ENCODE data around the gene CLSTN3.

CLSTN3 gene

DNA sequence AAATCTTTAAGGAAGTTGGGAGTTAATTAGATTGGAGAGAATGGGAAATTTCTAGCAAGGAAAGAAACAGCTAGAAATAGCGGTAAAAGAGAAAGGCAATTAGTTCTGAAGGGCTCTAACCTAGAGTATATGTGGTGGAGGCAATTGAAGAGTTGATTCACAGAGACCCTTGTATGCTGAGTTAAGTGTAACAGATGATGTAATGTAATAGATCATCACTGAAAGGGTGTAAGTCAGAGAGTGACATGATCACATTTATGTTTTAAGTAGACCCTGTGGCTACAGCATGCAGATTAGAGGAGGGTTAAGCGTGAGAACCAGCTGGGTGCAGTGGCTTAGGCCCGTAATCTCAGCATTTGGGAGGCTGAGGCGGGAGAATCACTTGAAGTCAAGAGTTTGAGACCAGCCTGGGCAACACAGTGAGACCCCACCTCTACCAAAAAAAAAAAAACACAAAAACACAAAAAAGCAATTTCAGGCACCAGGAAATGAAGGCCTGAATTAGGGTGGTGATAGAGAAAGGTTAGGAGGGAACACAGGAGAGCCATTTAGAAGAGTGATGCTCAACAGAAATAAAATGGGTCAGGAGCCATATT lies 4.4 kb upstream of the CLSTN3 start:
- DNase-seq (ENCODE audit: low read depth in 2 of 3, low spot score in 2 of 3), result no peak

DNA sequence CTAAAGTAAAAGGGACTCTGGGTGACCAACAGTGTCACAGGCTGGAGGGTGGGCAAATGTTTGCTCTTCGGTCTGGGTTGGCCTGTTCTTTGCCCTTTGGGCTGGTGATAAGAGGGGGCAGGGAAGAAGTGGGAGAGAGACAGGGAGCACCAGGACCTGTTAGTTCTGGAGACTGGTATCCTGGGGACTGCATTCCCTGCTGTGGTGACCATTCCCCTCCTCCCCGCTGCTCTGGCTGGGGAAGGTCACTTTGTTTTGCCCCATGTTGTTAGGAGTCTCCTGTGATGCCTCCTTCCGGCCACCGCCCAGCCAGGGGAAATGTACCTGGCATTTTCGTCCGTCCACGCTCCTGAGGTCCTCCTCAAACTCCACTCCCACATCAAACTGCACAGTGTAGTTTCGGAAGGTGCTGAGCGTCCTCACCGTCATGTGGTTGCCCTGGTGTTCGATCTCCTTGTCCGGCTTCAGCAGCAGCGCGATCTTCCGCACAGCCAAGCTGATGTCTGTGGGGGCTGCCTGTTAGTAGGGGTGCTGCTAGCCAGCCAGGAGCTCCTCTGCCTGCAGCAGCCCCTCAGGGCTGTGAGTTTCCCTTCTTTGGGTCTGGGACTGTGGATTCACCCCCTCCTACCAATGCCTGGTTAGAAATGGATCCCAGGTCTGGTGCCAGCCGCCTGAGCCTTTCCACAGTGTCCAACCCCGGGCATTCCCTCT lies 2.1 kb upstream of the CLSTN3 start:
- DNase-seq (ENCODE audit: low read depth in 2 of 3, low spot score in 2 of 3), result no peak

DNA sequence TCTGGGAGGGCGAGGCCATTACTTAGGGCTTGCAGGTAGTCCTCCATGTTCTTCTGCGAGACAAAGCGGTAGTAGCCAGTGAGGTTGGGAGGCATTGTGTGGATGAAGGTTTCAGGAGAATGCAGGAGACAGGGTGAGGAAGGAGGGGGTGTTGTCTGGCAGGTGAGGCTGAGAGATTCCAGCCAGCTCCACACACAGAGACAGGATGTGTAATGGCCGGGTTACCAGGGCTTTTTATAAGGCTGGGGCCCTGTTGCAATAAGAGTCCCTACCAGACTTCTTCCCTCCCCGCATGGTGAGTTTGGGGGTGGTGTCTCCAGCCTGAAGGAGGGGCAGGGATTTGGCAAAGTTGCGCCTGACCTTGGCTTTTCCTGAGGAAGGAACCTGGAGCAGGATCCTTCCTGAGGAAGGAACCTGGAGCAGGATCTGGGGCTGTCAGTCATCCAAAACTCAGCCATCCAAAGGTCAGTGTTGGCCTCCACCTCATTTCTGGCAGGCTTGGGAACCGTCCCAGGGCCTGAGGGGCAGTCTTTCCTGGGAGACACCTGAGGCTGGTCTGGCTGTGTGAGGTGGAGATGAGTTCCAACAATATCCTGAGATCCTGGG lies 1.4 kb upstream of the CLSTN3 start, which contains the start of gene RBP5:
TSS of gene RBP5 (minus strand) at position 209 of the 606 bp plus-strand sequence. CDS start at position 95, 114 bp downstream.
- no peak for DNase-seq (ENCODE audit: low read depth in 2 of 3, low spot score in 2 of 3)

DNA sequence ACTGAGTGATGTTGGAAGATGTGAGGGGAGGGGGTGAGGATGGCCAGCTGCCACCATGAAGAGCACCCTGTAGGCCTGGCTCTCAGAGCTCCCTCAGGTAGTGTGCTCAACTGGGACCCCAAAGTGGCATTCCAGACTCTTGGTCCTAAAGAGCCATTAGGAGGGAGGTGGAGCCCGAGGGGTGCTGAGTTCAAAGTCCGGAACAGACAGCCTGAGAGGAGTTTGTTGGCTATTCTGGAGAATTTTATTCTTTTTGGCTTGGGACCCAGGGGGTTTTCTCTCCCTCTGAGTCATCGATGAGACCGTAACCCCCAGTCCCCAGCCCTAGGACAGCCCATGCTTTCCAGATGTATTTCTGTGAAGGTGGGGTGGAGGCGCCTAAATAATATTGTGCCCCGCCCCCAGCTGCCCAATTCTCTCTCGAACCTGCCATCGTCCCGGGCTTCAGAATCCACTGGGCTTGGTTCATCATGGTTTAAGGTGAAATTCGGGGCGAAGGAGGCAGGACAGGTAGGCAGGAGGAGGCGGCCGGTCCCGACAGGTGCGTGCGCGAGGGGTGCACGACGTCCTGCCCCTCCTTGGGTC lies 792 bp upstream of the CLSTN3 start:
- no peak for DNase-seq (ENCODE audit: low read depth in 2 of 3, low spot score in 2 of 3)

DNA sequence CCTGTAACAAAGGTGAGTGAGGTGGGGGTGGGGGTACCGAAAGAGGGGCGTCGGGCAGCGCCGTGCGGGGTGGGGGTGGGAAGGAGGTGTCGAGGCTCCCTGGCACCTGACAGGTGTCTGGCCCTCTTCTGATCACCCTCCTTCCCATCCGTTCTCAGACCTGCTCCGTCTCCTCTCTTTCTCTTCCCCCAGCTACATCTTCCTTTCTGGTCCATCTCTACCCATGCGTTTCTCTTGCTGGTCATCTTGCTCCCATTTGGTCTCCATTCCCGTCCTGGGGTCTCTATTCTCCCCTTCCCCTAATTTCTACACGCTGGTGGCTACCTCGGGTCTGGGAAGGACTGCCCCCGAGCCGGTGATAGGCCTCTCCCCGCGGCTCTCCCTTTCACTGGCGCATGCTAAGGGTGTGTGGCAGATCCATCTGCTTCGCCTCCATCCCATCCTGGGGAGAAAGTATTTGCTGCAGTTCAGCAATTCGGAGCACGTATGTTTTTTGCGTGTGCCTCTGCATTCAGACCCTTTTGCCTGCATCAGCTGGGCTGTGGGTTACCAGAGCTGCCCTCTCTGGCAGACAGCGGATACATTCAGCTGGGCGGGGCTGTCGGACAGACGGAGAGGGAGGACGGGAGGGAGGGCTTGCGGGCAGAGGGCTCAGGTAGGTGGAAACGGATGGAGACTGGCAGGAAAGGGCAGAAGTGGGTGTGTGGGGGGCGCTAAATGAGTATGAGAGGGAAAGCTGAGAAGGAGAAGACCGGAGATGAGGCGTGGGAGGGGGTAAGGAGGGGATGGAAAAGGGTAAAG lies 730 bp downstream of the CLSTN3 start:
- DNase-seq (ENCODE audit: low read depth in 2 of 3, low spot score in 2 of 3), result peak; percentile 19 to 38 (median 22)

DNA sequence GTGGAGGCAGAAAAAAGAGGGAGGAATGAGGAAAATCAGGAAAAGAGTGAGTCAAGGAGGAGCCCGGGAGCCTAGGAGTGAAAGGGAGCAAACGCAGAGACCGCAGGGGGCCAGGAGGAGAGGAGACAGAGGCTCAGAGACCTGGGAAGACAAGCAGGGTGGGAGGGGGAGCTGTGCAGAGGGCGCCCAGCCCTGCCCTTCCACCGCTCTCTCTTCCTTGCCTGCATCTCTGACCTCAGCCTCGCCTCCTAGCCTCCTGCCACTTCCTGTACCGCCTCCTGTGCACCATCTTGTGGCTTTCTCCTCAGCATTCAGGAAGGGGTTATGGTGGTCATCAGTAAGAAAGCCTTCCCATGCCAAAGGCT lies 1.3 kb downstream of the CLSTN3 start:
- DNase-seq (ENCODE audit: low read depth in 2 of 3, low spot score in 2 of 3), result no peak

DNA sequence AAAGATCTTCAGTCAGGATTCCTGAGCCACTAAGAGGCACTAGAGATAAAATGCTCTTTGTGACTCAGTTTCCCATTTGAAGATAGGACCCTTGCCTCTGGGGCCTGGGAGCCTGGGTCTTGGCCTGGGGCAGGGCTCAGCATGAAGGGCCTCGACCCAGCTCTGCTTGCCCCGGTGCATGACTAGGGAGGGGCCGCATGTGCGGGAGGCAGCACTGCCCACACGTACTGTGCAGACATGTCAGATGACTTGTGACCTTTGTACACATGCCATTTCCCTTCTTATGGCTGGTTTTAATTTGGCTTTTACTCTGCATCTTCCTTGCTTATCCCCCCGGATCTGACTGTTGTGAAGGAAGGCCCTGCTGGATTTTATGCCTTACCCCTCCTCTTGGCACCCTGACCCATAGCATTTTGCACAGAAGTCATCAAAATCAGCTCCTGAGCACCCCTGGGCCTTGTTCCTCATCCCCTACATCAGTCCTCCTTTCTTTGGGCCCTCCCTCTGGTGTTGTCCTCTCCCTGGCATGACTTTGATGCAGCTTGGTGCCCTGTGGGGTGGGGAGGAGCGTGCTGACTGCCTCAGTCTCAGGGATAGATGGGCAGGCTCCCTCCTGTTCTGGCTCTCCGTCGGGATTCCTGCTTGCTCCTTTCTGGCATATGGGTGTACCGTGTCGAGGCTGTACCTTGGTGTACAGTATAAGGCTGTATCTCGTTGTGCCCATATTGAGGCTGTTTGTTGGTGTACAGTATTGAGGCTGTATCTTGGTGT lies 4.4 kb downstream of the CLSTN3 start:
- DNase-seq (ENCODE audit: low read depth in 2 of 3, low spot score in 2 of 3), result no peak

DNA sequence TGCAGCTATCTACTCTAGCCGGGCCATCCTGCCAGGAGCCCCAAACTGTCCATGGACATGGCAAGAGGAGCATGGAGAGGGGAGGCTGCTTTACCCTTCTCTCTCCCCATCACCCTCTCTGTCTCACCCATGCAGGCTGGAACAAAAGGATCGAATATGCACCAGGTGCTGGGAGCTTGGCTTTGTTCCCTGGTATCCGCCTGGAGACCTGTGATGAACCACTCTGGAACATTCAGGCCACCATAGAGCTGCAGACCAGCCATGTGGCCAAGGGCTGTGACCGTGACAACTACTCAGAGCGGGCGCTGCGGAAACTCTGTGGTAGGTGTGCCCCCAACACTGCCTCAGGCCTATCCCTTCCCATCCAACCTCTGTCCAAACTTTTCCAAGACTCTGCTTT lies 5.9 kb downstream of the CLSTN3 start:
- no peak for DNase-seq (ENCODE audit: low read depth in 2 of 3, low spot score in 2 of 3)

DNA sequence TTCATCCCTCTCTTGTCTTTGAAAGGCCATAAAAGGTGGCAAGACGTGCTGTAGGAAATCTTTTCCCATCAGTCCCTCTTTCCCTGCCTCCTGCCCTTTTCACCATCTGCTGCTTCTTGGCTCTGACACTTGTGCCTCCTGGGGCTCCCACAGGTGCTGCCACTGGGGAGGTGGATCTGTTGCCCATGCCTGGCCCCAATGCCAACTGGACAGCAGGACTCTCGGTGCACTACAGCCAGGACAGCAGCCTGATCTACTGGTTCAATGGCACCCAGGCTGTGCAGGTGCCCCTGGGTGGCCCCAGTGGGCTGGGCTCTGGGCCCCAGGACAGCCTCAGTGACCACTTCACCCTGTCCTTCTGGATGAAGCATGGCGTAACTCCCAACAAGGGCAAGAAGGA lies 6.5 kb downstream of the CLSTN3 start:
- no peak for DNase-seq (ENCODE audit: low read depth in 2 of 3, low spot score in 2 of 3)

DNA sequence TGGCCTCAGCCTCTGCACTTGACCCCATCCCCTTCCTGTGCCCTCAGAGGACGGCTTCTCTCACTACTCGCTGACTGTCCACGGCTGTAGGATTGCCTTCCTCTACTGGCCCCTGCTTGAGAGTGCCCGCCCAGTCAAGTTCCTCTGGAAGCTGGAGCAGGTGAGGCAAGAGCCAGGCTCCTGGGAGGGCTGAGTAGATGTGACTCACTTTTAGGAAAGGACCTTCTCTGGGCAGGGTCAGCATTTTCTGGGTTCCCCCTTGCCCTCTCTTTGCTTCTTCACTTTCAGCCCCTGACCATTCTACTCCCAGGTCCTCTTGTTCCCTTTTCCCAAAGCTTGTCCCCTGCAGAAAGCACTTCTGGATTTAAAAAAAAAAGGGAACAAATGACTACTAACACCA lies 7.7 kb downstream of the CLSTN3 start:
- DNase-seq (ENCODE audit: low read depth in 2 of 3, low spot score in 2 of 3), result no peak

DNA sequence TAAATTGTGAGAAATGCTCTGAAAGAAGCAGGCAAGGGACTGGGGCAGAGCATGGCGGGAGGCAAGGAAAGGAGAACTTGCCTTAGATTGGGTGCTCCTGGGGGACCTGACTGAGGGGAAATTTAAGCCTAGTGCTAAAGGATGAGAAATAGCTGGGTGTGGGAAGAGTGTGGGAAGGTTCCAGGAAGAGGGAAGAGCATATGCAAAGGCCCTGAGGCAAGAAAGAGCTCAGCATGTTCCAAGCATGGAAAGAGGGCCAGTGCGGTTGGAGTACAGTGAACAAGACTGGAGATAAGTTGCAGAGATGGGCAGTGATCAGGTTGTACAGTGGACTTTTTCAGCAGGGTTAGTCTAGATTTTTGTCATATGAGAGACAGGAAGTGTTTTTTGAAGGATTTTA lies 9.0 kb downstream of the CLSTN3 start:
- DNase-seq (ENCODE audit: low read depth in 2 of 3, low spot score in 2 of 3), result no peak

DNA sequence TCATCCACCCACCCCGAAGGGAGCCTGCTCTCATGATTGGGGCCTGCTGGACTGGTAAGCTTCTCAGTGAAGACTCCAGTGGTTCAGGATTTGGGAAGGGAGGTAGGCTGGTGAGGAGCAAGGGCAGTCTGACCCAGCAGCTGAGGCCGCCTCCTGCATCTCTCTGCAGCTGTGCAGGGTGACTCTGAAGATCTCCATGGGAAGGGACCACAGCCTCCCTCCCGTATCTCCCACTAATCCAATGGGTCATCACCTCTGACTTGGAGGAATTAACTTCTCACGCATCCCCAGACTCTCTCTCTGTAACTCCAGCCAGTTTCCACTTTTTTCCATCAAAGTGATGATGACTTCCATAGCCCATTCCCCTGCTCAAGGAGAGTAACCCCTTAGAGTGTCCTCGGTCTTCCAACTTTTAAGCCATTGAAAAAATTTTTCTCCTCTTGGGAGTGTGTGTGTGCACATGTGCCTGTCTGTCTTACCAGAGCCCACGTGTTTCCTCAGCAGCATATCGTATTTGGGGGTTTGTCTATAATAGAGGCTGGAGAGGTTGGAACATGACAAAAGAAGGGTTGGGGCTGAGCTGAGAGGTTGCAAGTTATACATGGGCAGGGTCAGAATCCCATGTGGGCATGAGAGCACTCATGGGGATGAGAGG lies 11.3 kb downstream of the CLSTN3 start:
- DNase-seq (ENCODE audit: low read depth in 2 of 3, low spot score in 2 of 3), result no peak

DNA sequence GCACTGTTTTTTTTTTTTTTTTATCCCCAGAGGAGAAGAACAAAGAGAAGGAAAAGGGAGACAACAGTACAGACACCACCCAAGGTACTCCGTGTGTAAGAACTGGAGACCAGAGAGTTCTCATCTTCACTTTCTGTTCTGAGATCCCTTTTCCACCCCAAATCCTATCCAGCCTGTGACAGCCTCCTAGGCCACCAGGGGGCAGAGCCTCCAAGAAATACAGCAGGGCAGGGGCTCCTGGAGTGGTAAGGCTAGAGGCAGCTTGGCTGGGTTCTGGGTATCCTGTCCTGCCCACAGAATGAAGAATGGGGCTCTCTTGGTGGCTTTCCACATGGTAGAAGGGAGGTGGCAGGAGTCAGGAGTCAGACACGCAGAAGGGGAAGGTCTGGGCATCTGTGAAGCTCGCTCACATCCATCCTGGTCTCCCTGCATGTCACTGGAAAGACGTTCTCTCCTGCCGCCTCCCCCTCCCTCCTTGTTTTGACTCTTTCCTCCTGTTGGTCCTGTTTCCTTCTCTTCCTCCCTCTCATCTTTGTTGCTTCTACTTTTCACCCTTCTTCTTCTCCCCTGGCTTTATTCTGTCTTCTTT lies 12.0 kb downstream of the CLSTN3 start:
- DNase-seq (ENCODE audit: low read depth in 2 of 3, low spot score in 2 of 3), result no peak

DNA sequence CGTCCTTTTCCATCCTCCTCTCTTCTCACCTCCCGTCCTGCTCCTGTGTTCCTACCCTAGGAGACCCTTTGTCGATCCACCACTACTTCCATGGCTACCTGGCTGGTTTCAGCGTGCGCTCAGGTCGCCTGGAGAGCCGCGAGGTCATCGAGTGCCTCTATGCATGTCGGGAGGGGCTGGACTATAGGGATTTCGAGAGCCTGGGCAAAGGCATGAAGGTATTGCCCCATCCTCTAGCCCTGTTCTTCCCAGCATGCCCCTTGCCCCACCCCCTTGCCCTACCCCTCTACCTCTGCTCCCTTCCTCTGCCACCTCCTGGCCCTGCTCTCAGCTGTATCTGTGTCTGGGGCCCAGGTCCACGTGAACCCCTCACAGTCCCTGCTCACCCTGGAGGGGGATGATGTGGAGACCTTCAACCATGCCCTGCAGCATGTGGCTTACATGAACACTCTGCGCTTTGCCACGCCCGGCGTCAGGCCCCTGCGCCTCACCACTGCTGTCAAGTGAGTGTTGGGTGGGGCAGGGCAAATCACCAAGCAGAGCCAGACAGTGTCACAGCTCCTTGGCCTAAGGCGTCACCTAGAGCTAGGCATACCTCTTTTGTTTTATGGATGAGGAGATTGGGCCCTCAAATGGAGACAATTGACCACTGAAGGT lies 12.8 kb downstream of the CLSTN3 start:
- no peak for DNase-seq (ENCODE audit: low read depth in 2 of 3, low spot score in 2 of 3)

DNA sequence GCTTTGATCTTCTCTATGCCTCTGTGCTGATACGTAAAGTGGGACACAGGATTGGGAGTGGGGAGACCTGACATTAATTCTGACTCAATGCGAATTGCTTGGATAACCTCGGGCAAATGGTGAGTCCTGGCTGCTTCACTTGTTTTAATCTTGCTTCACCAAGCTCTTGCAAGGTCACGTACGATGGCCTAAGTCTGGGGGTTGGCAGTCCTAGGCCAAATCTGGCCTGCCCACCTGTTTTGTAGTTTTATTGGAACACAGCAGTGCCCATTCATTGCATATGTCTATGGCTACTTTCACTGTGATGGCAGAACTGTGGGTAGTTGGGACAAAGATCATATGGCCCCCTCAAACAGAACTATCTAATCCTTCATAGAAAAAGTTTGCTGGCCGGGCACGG lies 13.4 kb downstream of the CLSTN3 start:
- no peak for DNase-seq (ENCODE audit: low read depth in 2 of 3, low spot score in 2 of 3)

DNA sequence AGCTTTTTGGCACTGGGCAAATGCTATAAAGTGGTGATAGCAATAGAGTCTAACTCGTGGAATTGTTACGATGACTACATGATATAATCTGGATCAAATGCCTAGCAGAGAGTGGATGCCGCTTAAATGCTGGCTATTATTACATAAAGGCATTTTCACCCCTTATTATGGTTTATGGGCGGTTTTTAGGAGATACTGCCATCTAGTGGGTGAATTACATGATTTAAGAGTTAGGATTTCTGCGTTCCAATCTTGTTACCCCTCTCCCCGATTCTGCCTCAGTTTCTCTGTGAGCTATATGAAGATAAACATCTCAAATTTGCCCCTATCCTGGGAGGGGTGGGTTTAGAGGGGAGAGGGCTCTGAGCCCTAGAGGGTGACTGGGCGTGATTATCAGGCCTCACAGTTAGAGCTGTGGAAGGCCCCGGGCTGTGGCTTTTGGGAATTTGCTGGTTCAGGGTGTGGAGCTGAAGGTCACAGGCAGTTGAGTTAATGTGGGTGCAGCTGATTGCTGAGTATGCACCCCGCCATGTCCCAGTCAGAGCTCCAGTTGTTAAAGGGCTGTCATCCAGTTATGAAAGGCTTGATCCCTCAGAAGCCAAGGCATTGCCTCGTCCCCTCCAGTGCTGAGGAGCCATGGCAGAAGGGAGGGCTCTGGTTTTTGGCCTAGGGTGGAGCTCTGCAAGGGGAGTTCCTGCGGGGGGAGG lies 14.4 kb downstream of the CLSTN3 start:
- no peak for DNase-seq (ENCODE audit: low read depth in 2 of 3, low spot score in 2 of 3)

DNA sequence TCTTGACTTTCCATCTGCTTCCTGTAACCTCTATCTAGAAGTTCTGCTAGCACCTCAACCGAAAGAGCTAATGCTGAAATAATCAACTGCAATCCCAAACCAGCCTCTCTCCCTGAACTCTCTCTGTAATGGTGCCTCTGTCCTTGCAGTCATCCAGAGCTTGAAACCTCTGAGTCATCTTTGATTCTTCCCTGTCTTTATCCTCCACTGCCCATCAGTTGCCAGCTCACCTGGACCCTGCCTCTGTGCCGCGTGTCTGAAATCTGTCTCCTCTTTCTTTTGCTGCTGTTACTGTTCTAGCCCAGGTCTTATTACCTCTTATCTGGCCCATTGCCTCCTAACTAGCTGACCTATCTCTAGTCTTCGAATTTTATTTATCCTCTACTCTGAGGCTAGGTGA lies 15.5 kb downstream of the CLSTN3 start:
- DNase-seq (ENCODE audit: low read depth in 2 of 3, low spot score in 2 of 3), result no peak

DNA sequence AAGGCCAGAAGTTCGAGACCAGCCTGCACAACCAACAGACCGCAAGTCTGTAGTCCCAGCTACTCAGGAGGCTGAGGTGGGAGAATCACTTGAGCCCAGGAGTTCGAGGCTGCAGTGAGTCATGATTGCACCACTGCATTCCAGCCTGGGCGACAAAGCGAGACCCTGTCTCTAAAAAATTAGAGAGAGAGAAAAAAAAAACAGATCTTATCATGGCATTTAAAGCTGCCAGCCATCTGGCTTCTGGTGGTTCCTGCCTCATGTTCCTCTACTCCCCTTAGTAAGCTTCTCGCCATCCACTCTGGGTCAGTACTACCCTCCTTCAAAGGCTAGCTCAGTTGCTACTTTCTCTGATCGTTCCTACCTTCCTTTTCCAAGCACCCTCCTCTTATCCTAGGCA lies 16.1 kb downstream of the CLSTN3 start:
- no peak for DNase-seq (ENCODE audit: low read depth in 2 of 3, low spot score in 2 of 3)

DNA sequence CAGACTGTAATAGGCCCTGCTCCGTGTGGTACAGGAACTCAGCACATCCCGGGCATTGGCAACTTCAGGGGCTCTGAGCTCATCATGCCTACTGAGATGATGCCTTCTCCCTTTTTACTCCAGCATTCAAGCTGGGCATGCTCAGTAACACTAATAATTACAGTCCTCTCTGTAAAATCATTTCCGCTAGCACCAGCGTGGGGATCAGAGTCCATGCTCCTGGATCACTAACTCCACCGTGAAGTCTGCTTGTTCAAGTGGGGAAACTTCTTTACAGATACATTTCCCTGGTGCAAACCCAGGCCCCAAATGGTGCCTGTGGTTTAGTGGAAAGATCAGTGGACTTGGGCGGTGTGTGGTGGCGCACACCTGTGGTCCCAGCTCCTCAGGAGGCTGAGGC lies 16.7 kb downstream of the CLSTN3 start:
- no peak for DNase-seq (ENCODE audit: low read depth in 2 of 3, low spot score in 2 of 3)

Data from activated CD8-positive, alpha-beta memory T cell treated with anti-CD3 and anti-CD28 coated beads for 48 hours (primary cell).